PC-9 (cell line): ENCODE results near the gene SHROOM3. TPM values are rescaled to one million over a fixed set of nuclear protein-coding genes. Genes with fewer than 3 reads are reported as not detected.
A peak's percentile ranks its signal among the peaks of the same experiment; 100 is the strongest.
"Not testable (repeated sequence)": the region's sequence is repeated elsewhere in the genome, so short reads cannot be mapped to it uniquely, and the experiment has no call there.

Source experiments
- BruUV-seq: library from RNA; stranded (reverse); fragments of 400-500 nt; replicated peaks from 2 replicates; lab custom pipeline; 2021; lab: Mats Ljungman, UMichigan
- CTCF ChIA-PET: fragments of 300-600 bp; sonication (Branson Sonifier 250); formaldehyde crosslinking; loops from one replicate; lab custom pipeline; 2022; ENCODE audit warnings: antibody characterized with exemption; lab: Charles Lee
- POLR2A ChIA-PET: fragments of 300-600 bp; sonication (Branson Sonifier 250); formaldehyde crosslinking; loops from one replicate; lab custom pipeline; 2022; ENCODE audit warnings: antibody characterized with exemption; ENCODE audit not compliant: unreplicated experiment; lab: Charles Lee
- DNase-seq, 2 experiments: peaks; one replicate each; pipeline versions ENCODE4 v3.0.0 to v3.0.0-alpha.2; 2015 to 2022; ENCODE audit warnings: mixed read lengths in 1 of 2
- H2AFZ ChIP-seq: fragments of 200-600 bp; sonication (generic); 2 replicates; pipeline ENCODE4 v1.8.1; 2017; ENCODE audit warnings: antibody characterized with exemption
- H3F3A ChIP-seq: fragments of 200-600 bp; sonication (generic); 2 replicates; pipeline ENCODE4 v1.8.1; 2017; ENCODE audit warnings: antibody characterized with exemption, mild to moderate bottlenecking, low read depth; ENCODE audit not compliant: insufficient read depth
- H3K27ac ChIP-seq: fragments of 200-600 bp; sonication (generic); 2 replicates; pipeline ENCODE4 v1.6.1; 2016; ENCODE audit warnings: mixed run types
- H3K27me3 ChIP-seq: fragments of 200-600 bp; sonication (generic); 2 replicates; pipeline ENCODE4 v1.6.1; 2016; ENCODE audit warnings: low read depth, mixed run types; ENCODE audit not compliant: insufficient read depth
- H3K36me3 ChIP-seq: fragments of 200-600 bp; sonication (generic); 2 replicates; pipeline ENCODE4 v1.6.1; 2016; ENCODE audit warnings: low read depth, mixed run types
- H3K4me1 ChIP-seq: fragments of 200-600 bp; sonication (generic); replicated peaks from 2 replicates; pipeline ENCODE4 v1.6.1; 2016; ENCODE audit warnings: mixed run types; ENCODE audit not compliant: insufficient read depth
- H3K4me2 ChIP-seq: fragments of 200-600 bp; sonication (generic); 2 replicates; pipeline ENCODE4 v1.6.1; 2017; ENCODE audit warnings: mixed run types
- H3K4me3 ChIP-seq: fragments of 200-600 bp; sonication (generic); 2 replicates; pipeline ENCODE4 v1.6.1; 2016; ENCODE audit warnings: mixed run types
- H3K79me2 ChIP-seq: fragments of 200-600 bp; sonication (generic); 2 replicates; pipeline ENCODE4 v1.6.1; 2017; ENCODE audit warnings: low read depth, mixed run types
- H3K9me2 ChIP-seq: fragments of 200-600 bp; sonication (generic); 2 replicates; pipeline ENCODE4 v1.8.1; 2017; ENCODE audit warnings: mild to moderate bottlenecking; ENCODE audit not compliant: insufficient read depth
- H3K9me3 ChIP-seq: fragments of 200-600 bp; sonication (generic); 2 replicates; pipeline ENCODE4 v1.8.1; 2016; ENCODE audit warnings: low read depth; ENCODE audit not compliant: insufficient read depth
- H4K20me1 ChIP-seq: fragments of 200-600 bp; sonication (generic); 2 replicates; pipeline ENCODE4 v1.8.1; 2017; ENCODE audit not compliant: insufficient read depth
- CTCF ChIP-seq: fragments of 200-600 bp; sonication (generic); conservative IDR thresholded peaks from 2 replicates; pipeline ENCODE4 v1.6.1; 2017; ENCODE audit warnings: mixed run types, antibody characterized with exemption, mild to moderate bottlenecking, moderate library complexity
- EZH2 ChIP-seq: fragments of 200-600 bp; sonication (generic); IDR thresholded peaks from 2 replicates; pipeline ENCODE4 v1.8.0; 2017; ENCODE audit warnings: antibody characterized with exemption, low read depth
- intact Hi-C: fragments of 100-400 bp; cut with micrococcal nuclease; formaldehyde crosslinking; loops from one replicate; pipeline ENCODE4 v1.10.0; 2022; ENCODE audit not compliant: unreplicated experiment
- total RNA-seq: library from RNA; stranded (reverse); gene quantifications from 2 replicates; pipeline ENCODE4 v1.2.3, GENCODE V29; 2021

Gene SHROOM3
- total RNA-seq, 1 experiment from 2014 or later = 44.3 TPM

GRCh38 chr4:76420762-76421581, 14.1 kb upstream of the SHROOM3 start, which contains the start of gene CCDC158:
Gene CCDC158 (minus strand): TSS chr4:76421141. CDS start chr4:76403207, 17,934 bp downstream.
- H3K4me2 ChIP-seq = peak within 1 kb of the TSS; percentile 36; the same call in 1 of the 2 replicates
- H4K20me1 ChIP-seq = no peaks in the 10 kb centered on the region
- ChIA-PET POLR2A (no interaction called here), CTCF (no interaction called here)
- no peaks in the 10 kb centered on the region for H3K36me3 ChIP-seq
- H3K79me2 ChIP-seq = no peaks in the 10 kb centered on the region
- H3K27ac ChIP-seq = no peak within 1 kb of the TSS
- H3K9me3 ChIP-seq = no peaks in the 10 kb centered on the region
- no TSS peak for BruUV-seq
- H3K4me3 ChIP-seq = peak within 1 kb of the TSS; percentile 41; the same call in 1 of the 2 replicates
- no peak for DNase-seq
- no peaks in the 10 kb centered on the region for H3K27me3 ChIP-seq
- H2AFZ ChIP-seq = no peak within 1 kb of the TSS; the same call in 1 of the 2 replicates
- no peaks in the 10 kb centered on the region for H3F3A ChIP-seq
- intact Hi-C loops = no loop called here
- no peaks in the 10 kb centered on the region for H3K4me1 ChIP-seq
- H3K9me2 ChIP-seq = no peaks in the 10 kb centered on the region
- TF ChIP-seq EZH2 = no peak
- TF ChIP-seq CTCF = no peak

GRCh38 chr4:76423159-76423558, 11.9 kb upstream of the SHROOM3 start:
- H3K27ac ChIP-seq, H3K9me3 ChIP-seq, H3K9me2 ChIP-seq, H3K4me1 ChIP-seq, H3K4me3 ChIP-seq, H3K36me3 ChIP-seq, CTCF ChIA-PET, H3F3A ChIP-seq, H3K79me2 ChIP-seq, H3K27me3 ChIP-seq, H2AFZ ChIP-seq, H3K4me2 ChIP-seq, H4K20me1 ChIP-seq, DNase-seq, POLR2A ChIA-PET, intact Hi-C loops, BruUV-seq: not testable (repeated sequence)

GRCh38 chr4:76426272-76426671, 8.8 kb upstream of the SHROOM3 start:
- Histone ChIP-seq H3K4me2 (no peak overlapping the region), H3K27me3 (no peaks in the 10 kb centered on the region), H3K79me2 (no peaks in the 10 kb centered on the region), H3F3A (no peaks in the 10 kb centered on the region), H3K36me3 (no peaks in the 10 kb centered on the region), H3K4me3 (no peak overlapping the region), H3K27ac (no peak overlapping the region), H3K9me2 (no peaks in the 10 kb centered on the region), H4K20me1 (no peaks in the 10 kb centered on the region), H3K4me1 (no peaks in the 10 kb centered on the region), H2AFZ (no peak overlapping the region), H3K9me3 (no peaks in the 10 kb centered on the region)
- intact Hi-C loops = no loop called here
- CTCF ChIA-PET = no interaction called here
- POLR2A ChIA-PET = no interaction called here
- BruUV-seq = no TSS peak
- no peak for DNase-seq
- TF ChIP-seq EZH2 = no peak

- Histone ChIP-seq H3K27ac (no peak overlapping the region), H3F3A (no peaks in the 10 kb centered on the region), H3K9me2 (no peaks in the 10 kb centered on the region), H2AFZ (no peak overlapping the region), H3K4me2 (no peak overlapping the region), H3K4me1 (no peaks in the 10 kb centered on the region), H3K27me3 (no peaks in the 10 kb centered on the region), H4K20me1 (no peaks in the 10 kb centered on the region), H3K79me2 (no peaks in the 10 kb centered on the region), H3K36me3 (no peaks in the 10 kb centered on the region), H3K4me3 (no peak overlapping the region), H3K9me3 (no peaks in the 10 kb centered on the region)
- CTCF ChIA-PET = interaction anchor here (0.7 kb wide), 1 partner anchor 75 kb away, joined by 3 read pairs; no protein-coding TSS in a partner anchor
- no peak for DNase-seq
- intact Hi-C loops = loop anchor here (1.0 to 5.0 kb wide), 3 partner anchors 76 to 615 kb away; no protein-coding TSS in a partner anchor
- TF ChIP-seq CTCF (no peak), EZH2 (no peak)
- no TSS peak for BruUV-seq
- POLR2A ChIA-PET = interaction anchor here (0.6 kb wide), 1 partner anchor 136 kb away, joined by 3 read pairs; no protein-coding TSS in a partner anchor
Measured at GRCh38 chr4:76429636-76430035, 5.4 kb upstream of the SHROOM3 start.
